Fibroblast of gingiva (primary cell): Measurements from ENCODE around the gene RIMBP2.

Experiments
- DNase-seq: peaks from one replicate; pipeline ENCODE4 v3.0.0-alpha.2; 2011; ENCODE audit warnings: low read depth

Gene RIMBP2

GRCh38 chr12:130462558-130463274 is 253.4 kb downstream of the RIMBP2 start:
- DNase-seq, result no peak

DNA sequence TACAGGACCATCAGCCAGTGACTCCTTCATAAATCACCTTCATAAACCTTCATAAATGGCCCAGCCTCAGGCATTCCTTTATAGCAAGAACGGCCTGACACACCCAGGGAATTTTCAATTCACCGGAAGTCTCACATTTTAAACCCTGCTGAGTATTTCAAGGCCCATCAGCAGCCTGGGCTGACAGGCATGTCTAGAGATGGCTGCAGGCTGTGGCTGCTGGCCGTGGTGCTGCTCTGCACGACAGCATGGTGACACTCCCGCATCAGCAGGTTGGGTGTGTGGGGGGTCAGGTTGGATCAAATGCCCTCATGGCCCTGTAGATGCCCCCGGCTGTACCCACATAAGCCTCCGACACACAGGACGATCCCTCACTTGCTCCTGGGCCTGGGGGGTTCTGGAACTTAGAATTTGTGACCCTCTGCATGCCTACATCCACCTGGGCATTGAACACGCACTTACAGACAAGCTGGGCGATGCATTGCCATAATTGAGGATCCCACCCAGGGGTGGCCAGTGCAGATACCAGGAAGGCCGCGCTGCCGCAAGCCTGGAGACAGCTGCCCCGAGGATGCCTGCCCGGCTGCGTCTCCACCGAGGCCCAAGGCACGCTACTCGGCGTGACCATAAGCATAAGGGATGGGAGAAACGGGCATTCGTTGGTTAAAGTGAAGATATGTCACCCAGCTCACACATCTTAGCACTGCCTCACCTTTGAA is 254.1 kb downstream of the RIMBP2 start:
- DNase-seq, result no peak

DNA sequence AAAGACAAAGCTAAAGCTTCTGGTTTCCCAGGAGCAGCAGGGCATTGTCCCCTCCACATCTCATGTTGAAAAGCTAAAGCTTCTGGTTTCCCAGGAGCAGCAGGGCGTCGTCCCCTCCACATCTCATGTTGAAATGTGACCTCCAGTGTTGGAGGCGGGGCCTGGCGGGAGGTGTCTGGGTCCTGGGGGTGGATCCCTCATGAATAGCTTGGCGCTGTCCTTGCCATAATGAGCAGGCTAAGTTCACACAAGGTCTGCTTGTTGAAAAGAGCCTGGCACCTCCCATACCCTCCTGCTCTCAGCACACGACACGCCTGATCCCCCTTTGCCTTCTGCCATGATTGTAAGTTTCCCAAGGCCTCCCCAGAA is 254.7 kb downstream of the RIMBP2 start:
- no peak for DNase-seq

GRCh38 chr12:130460611-130461446 is 255.3 kb downstream of the RIMBP2 start:
- DNase-seq, result no peak

DNA sequence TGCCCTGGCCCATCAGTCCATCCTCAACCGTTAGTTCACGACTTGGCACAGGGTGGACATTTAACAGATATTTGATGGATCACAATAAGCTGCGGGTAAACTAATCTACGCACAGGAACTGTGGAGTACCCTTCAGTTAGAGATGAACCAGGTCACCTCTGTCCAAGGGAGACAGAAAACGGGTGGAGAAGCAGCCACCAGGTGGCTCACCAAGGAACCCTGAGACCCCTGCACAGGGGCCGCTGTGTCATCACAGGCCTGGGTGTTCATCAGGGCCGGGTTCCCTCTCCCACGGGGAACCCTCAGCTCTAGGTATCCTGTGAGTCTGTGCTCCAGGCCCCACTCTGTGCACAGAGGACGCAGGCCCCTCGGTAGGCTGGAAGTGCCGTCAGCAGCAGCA is 256.2 kb downstream of the RIMBP2 start:
- no peak for DNase-seq

- DNase-seq, result no peak
These were observed 257.8 kb downstream of the RIMBP2 start for GRCh38 chr12:130458341-130458740.

GRCh38 chr12:130457215-130457614 is 258.9 kb downstream of the RIMBP2 start:
- no peak for DNase-seq

DNA sequence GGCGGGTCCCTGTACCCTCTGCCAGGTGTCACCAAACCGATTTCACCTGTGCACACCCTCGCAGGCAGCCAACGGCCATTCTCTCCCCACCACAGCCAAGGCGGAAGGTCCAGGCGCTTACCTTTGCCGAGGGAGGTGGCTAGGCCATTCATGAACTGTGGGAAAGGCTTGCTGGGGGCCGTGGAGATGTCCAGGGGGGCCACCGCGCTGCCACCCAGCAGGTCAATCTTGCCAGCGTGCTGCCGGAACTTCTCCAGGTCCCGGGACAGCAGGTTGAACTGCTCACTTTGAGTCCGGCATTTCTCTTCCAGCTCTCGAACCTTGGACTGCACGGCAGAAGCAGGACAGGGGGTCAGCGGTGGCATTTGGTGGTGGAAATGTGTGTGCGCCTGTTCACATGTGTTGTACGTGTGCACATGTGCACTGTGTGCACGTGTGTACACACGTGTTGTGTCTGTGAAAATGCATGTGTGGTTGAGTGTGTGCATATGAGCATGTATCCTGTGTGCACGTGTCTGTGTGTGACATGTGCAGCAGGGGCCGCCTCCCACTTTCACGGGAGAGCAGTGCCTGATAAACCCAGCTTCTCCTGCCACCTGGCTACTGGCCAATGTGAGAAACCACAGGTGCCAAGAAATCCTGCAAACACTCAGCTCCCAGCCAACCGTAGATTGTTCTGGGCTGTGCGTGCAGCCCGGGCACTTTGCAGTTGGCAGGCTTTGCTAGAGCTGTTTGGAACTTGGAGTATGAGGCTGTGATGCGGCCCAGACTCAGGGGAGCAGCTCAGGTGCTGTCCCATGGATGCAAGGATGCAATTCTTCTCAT is 259.5 kb downstream of the RIMBP2 start:
- DNase-seq, result no peak

DNA sequence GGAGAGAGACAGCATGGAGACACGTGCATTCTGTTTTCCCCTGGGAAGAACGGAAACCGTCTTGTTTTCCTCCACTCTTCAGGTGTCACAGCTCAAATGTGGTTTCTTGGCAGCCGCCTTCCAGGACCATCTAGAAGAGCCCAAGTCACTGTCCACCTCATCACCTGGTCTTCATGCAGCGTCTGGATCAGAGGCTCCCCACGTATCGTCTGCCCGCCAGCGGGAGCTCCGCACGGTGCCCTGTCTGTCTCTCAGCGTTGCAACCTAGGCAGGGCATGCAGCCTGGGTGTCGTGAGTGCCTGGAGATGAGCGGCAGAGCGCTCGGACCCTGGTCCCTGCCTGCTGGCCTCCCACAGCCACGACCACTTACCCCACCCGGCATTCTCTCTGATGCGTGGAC is 260.9 kb downstream of the RIMBP2 start:
- no peak for DNase-seq

DNA sequence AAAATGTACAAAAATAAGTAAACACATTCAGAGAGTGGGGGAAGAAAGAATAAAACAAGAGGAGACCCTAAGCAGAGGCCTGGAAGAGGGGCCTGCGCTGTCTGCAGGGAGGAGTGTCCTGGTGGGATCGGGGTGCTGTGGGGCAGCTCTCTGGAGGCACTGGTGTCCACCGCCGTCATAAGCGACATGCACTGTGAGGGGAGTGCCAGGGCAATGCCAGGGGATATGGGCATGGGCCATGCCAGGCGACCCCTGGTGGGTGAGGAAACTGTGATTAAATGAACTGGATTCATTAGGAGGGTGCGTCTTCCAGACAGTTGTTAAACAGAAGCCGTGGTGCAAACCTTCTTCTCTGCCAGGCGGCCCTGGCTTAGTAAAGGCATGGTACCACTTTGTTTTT is 261.8 kb downstream of the RIMBP2 start:
- no peak for DNase-seq

DNA sequence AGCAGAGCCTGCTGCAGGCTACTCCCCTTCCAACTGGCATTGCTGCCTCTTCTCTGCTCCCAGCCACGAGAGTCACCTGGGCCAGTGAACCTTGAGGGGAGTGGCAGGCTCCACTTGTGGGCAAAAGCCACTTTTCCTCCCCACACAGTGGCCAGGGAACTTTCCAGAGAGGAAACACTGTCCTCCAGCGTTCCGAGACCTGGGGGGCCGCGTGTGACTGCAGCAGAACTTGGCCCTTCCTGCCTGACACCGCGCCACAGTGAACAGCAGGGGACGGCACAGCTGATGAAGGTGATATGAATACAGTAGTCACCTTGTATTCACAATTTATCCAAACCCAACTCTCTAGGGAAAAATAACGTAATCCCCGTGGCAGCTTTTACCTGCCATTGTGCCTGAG is 263.6 kb downstream of the RIMBP2 start:
- no peak for DNase-seq

DNA sequence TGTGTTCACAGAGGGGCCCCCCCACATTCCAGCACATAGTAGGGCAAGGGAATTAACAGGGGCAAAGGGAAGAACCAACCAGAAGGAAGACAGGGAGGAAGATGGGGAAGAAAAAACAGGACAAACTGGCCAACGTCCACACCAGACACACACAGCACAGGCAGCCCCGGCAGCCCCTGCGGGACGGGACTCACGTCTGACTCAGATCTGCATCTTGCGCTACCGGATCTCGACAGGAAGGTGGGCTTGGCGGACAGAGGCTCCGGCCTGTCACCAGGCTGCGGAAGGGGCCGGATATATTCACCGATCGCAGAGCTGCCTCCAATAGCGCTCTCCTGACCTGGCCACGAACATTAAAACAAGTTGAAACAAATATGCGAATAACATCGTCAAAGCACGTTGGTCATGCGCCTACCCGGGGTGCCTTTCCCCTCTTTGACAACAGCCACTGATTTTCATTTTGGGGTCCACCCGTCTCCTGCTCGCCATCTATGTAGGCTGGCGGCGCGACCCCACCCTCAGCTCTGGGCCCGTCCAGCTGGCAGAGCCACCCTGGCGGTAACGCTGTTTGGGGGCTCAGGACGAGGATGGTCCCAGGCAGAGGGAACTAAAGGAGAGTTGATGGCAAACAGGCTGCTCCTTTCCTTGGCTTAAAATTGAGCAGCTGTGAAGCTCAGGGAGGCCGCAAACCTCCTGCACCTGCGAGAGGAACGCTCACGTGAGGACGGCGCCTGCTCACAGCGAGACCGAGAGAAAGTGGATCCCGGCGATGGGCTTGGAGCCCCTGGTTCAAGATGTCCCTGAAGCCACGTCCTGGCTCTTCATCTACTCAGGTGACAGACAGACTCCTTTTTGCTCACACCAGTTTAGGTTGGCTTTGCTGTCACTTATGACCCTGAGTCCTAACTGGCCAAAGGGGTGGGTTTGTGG is 264.8 kb downstream of the RIMBP2 start:
- no peak for DNase-seq

- DNase-seq, result no peak
These were observed 266.8 kb downstream of the RIMBP2 start for GRCh38 chr12:130449291-130449690.

DNA sequence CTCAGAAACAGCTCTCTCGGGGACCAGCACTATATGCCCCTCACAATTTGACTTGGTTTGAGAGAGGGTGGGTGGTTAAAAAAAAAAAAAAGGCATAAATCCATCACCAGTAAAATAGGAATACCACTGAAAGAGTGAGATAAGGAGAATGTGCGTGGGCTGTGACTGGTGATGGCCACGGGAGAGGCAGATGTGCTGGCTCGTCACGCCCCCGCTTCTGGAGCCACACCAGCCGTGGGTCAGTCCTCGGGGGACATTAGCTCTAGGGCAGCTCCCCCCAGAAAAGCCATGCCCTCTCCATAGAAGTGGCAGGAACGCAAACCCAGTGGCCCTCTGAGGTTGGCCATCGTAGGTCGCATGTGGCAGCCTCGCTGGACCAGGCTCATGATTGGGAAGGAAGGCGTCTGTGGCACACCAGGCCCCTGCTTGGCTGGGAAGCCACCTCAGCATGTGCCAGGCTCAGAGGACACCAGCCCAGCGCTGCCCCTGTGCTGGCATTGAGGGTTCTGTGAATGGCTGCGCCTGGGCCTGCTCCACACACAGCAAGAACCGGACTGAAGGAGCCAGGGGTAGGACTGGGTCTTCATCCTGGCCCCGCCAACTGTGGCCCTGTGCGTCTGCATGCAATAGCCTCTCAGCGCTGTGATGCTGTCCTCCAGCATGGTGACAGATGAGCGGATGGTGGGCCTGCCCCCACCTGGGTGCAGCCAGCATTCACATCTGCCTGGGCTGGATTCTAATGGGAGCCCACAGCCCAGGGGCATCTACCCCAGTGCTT is 267.9 kb downstream of the RIMBP2 start:
- no peak for DNase-seq

DNA sequence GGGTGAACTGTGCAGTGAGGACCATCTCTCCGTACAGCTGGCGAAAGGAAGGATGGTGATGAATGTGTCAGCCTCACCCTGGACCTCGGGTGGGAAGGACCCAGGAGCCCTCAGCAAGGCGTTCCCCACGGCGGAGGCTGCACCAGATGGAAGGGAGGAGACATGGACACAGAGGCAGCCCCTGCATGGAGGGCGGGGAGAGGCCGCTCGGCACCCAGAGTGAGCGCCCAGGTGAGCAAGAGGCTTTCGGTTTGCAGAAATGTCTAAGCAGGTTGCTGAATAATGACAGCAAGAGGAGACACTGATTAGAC is 268.5 kb downstream of the RIMBP2 start:
- DNase-seq, result no peak

GRCh38 chr12:130446846-130447654 is 269.0 kb downstream of the RIMBP2 start:
- no peak for DNase-seq

DNA sequence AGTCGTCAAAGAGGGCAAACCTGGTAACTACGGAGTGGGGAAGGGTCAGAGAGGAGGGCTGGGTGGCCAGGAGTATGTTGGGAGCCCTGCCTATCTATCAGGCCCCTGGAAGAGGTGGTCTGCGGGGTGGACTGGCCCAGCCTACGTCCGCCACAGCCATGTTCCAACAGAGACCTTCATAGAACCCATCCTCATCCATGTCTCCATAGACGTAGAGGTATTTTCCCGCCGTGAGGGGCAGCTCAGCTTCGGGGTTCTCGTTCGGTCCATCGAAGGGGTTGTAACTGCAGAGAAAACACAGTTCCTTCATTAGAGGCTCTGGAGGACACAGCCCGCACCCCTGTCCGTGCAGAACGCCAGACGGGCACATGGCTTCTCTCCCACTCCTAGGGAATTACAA is 271.1 kb downstream of the RIMBP2 start:
- no peak for DNase-seq

DNA sequence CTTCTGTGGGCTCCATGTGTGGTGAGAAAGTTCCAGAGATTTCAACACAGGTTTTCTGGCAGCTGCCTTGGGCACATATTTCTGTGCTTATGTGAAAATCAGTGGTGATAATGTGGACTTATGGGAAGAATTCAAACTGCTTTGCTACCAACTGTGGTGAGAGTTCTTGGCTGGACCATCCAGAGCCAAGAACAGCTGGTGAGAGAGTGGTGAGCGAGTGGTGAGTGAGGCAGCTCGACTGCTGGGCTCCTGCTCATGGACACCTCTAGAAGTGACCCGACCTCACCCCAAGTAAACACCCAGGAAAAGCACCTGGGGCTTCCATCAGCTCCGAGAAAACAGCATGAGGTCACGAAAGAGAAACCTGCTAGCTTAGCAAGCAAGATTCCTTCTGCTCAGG is 272.0 kb downstream of the RIMBP2 start:
- DNase-seq, result no peak
